Type B pancreatic cell (in vitro differentiated cells): Measurements from ENCODE around the gene GNAS. TPM values are rescaled to one million over a fixed set of nuclear protein-coding genes. Genes with fewer than 3 reads are reported as not detected.
A peak's percentile ranks its signal among the peaks of the same experiment; 100 is the strongest.

Experiments
- DNase-seq: peaks from one replicate; pipeline ENCODE4 v3.0.0; 2021; ENCODE audit warnings: mixed read lengths; ENCODE audit not compliant: unreplicated experiment; ENCODE audit errors: extremely low spot score
- H3K27ac Mint-ChIP-seq: 2 replicates; pipeline ENCODE4 v1.8.0; 2021; ENCODE audit warnings: mild to moderate bottlenecking, mixed read lengths
- H3K27me3 Mint-ChIP-seq: 2 replicates; pipeline ENCODE4 v1.8.0; 2021; ENCODE audit warnings: mixed read lengths
- H3K36me3 Mint-ChIP-seq: 2 replicates; pipeline ENCODE4 v1.8.0; 2021; ENCODE audit warnings: mixed read lengths
- H3K4me1 Mint-ChIP-seq: one replicate; pipeline ENCODE4 v1.8.0; 2021; ENCODE audit warnings: mixed read lengths; ENCODE audit not compliant: unreplicated experiment
- H3K4me3 Mint-ChIP-seq: 2 replicates; pipeline ENCODE4 v1.8.0; 2021; ENCODE audit warnings: mild to moderate bottlenecking, mixed read lengths
- H3K9me3 Mint-ChIP-seq: 2 replicates; pipeline ENCODE4 v1.8.0; 2021; ENCODE audit warnings: mixed read lengths
- total RNA-seq: library from RNA; stranded (reverse); gene quantifications from 2 replicates; pipeline ENCODE4 v1.2.1, GENCODE V29; 2021; ENCODE audit warnings: low replicate concordance
- TF ChIP-seq, protein P1 (sequence below): fragments of 200-600 bp; sonication (generic); conservative IDR thresholded peaks from 2 replicates; pipeline ENCODE4 v1.5.0; 2021; ENCODE audit warnings: antibody characterized with exemption, mild to moderate bottlenecking

GNAS gene
- total RNA-seq, 1 donor from 2014 or later: 1,406 TPM

DNA sequence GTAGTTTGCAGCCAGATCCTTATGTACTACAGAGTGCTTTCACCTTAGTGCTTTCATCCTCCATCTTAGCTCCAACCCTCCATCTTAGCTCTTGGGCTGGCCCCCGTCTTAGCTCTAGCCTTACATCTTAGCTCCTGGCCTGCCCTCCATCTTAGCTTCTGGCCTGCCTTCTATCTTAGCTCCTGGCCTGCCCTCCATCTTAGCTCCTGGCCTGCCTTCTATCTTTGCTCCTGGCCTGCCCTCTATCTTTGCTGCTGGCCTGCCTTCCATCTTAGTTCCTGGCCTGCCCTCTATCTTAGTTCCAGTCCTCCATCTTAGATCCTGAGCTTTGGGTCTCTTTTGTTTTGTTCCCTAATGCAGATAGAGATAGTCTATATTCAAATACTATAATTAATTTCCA is 22.0 kb downstream of the GNAS start:
- no peak for DNase-seq
- peaks cover 47% of the 10 kb centered on the region for H3K4me1 Mint-ChIP-seq
- no peaks in the 10 kb centered on the region for H3K36me3 Mint-ChIP-seq
- no peaks in the 10 kb centered on the region for H3K27me3 Mint-ChIP-seq
- TF ChIP-seq, protein P1, sequence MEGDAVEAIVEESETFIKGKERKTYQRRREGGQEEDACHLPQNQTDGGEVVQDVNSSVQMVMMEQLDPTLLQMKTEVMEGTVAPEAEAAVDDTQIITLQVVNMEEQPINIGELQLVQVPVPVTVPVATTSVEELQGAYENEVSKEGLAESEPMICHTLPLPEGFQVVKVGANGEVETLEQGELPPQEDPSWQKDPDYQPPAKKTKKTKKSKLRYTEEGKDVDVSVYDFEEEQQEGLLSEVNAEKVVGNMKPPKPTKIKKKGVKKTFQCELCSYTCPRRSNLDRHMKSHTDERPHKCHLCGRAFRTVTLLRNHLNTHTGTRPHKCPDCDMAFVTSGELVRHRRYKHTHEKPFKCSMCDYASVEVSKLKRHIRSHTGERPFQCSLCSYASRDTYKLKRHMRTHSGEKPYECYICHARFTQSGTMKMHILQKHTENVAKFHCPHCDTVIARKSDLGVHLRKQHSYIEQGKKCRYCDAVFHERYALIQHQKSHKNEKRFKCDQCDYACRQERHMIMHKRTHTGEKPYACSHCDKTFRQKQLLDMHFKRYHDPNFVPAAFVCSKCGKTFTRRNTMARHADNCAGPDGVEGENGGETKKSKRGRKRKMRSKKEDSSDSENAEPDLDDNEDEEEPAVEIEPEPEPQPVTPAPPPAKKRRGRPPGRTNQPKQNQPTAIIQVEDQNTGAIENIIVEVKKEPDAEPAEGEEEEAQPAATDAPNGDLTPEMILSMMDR: no peak
- H3K4me3 Mint-ChIP-seq: no peak overlapping the region
- H3K27ac Mint-ChIP-seq: no peak overlapping the region
- H3K9me3 Mint-ChIP-seq: no peaks in the 10 kb centered on the region

DNA sequence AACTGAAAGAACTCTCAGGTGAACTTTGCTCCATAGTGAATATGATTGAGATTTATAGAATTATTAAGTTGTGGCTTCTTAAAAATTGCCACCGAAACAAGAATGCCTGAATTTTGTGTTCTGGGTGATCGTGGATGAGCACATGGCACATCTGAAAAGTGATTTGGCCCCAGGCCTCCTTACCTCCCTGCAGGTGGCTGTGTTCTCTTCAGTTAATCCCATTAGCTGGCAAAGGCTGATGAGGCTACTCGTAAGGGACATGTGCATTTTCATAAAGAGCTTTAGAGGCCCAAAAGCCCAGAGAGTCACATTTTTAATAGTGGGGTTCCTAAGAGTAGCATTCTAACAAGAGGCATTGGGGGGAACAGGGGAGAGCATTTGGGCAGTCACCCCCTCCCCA is 22.6 kb downstream of the GNAS start:
- peaks cover 50% of the 10 kb centered on the region for H3K4me1 Mint-ChIP-seq
- peaks cover 2% of the 10 kb centered on the region for H3K36me3 Mint-ChIP-seq
- no peak for DNase-seq
- no peak overlapping the region for H3K27ac Mint-ChIP-seq
- peaks cover 2% of the 10 kb centered on the region for H3K27me3 Mint-ChIP-seq
- TF ChIP-seq, protein P1: no peak
- H3K9me3 Mint-ChIP-seq: no peaks in the 10 kb centered on the region
- H3K4me3 Mint-ChIP-seq: no peak overlapping the region

DNA sequence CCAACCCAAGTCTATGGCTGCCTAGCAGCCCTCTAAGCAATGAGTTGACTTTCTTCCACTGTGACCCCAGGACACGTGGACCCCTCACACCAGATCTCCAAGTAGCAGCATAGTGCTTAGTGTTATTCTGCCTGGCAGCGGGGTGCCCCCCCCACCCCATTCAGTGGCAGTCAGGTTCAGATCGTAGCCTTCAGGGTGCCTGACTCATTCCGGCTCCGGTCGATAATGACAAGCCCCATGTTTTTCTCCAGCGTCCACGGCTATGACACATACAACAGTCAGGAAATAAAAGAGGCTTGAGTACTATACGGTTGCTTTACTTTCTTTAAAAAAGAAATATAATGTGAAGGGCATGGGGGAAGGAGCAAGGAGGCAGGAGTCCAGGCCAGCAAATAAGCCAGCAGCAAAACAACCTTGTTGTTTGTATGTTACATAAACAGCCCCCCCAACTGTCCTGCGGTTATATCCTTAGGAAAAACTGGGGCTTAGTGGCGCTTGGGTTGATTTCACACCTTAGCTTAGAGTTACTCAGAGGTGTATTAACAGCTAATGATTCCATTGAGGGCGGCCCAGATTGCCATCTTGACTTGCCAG is 23.1 kb downstream of the GNAS start:
- peaks cover 8% of the 10 kb centered on the region for H3K27me3 Mint-ChIP-seq
- peaks cover 50% of the 10 kb centered on the region for H3K4me1 Mint-ChIP-seq
- peaks cover 4% of the 10 kb centered on the region for H3K36me3 Mint-ChIP-seq
- H3K9me3 Mint-ChIP-seq: no peaks in the 10 kb centered on the region
- H3K27ac Mint-ChIP-seq: no peak overlapping the region
- no peak for DNase-seq
- no peak overlapping the region for H3K4me3 Mint-ChIP-seq
- TF ChIP-seq, protein P1: no peak

DNA sequence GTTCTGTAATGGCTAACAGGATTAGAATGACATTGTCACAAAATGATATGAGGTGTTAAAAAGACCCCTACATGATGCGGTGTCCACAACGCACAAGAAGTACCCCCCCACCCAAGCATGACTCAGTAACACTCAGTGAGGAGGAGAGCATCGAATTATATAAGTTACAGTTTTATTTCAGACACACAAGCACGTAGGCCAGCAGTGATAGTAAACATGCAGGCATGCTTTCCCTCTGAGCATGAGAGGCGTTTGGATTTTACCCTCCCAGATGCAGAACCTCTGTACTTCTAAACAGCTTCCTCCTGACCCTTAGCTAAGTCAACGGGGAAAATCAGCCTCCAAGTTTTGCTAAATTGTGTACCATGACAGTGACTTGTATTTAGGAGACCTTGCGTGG is 23.9 kb downstream of the GNAS start:
- no peak for DNase-seq
- Mint-ChIP-seq H3K9me3 (no peaks in the 10 kb centered on the region), H3K36me3 (peaks cover 4% of the 10 kb centered on the region), H3K4me1 (peaks cover 48% of the 10 kb centered on the region), H3K4me3 (peak overlapping the region; percentile 28), H3K27me3 (peaks cover 9% of the 10 kb centered on the region), H3K27ac (peak overlapping the region; percentile 11)
- TF ChIP-seq, protein P1: no peak

DNA sequence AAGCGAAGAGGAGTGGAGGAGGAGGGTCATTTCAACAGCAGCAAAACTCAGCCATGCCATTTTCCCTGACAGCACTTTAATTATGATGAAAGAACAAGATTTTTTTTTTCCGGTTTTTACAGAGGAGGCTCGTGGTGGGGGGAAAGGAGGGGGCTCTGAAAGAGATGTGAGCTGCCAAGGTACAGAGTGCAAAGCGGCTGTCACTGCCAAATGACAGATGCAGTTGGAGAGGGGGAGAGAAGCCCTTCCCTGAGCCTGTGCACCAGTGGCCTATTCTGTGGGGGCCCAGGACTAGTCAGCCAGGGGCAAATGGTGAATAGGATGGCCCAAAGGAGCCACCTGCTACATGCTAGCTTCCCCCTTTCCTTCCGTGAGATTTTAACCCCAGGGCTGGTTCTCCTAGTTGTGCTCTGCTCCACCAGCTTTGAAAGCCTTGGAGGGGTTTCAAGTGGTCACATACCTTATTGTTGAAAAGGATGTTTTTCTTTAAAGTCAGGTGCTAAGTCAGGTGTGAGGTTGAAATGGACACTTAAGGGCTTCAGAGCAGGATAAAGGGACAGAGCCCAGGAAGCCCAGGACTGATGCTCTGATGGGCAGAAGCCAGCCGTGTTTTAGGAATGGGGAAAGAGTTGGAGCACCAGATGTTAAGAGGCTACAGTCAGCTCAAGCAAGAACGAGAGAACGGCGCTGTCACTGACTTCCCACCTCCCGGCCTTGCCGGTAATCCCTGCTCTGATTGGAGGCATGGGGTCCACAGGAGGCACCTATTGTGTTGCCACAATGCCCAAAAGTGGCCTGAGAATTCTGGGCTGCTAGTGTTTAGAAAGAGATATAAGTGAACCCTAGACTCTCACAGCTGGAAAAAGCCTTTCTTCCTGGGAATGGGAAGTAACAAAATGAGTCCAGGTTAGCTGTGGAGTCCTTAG is 24.8 kb downstream of the GNAS start:
- Mint-ChIP-seq H3K4me3 (peak overlapping the region; percentile 62), H3K4me1 (peaks cover 50% of the 10 kb centered on the region), H3K9me3 (no peaks in the 10 kb centered on the region), H3K27me3 (peaks cover 9% of the 10 kb centered on the region), H3K27ac (peak overlapping the region; percentile 6), H3K36me3 (peaks cover 4% of the 10 kb centered on the region)
- DNase-seq: no peak
- TF ChIP-seq, protein P1: no peak
